T follicular helper cell (primary cell): Measurements from ENCODE around the gene SEMA4D.

Experiments used
- DNase-seq: peaks from one replicate; pipeline ENCODE4 v3.0.0-alpha.2; 2020; ENCODE audit warnings: low read depth

The SEMA4D gene

GRCh38 chr9:89368550-89368949, 129.4 kb downstream of the SEMA4D start:
- DNase-seq, result no peak

GRCh38 chr9:89367726-89368437, 130.0 kb downstream of the SEMA4D start:
- DNase-seq, result no peak

- DNase-seq, result no peak
These were observed 130.6 kb downstream of the SEMA4D start for GRCh38 chr9:89367281-89367680.

GRCh38 chr9:89366711-89367110, 131.2 kb downstream of the SEMA4D start:
- no peak for DNase-seq

GRCh38 chr9:89365532-89365912, 132.4 kb downstream of the SEMA4D start:
- DNase-seq, result no peak

GRCh38 chr9:89364666-89365531, 133.0 kb downstream of the SEMA4D start:
- no peak for DNase-seq

- DNase-seq, result no peak
These were observed 133.8 kb downstream of the SEMA4D start for GRCh38 chr9:89363921-89364665.

- DNase-seq, result no peak
These were observed 134.6 kb downstream of the SEMA4D start for GRCh38 chr9:89363311-89363670.

GRCh38 chr9:89362647-89363310, 135.1 kb downstream of the SEMA4D start:
- no peak for DNase-seq

GRCh38 chr9:89361816-89362646, 135.9 kb downstream of the SEMA4D start:
- DNase-seq, result no peak

GRCh38 chr9:89361031-89361430, 136.9 kb downstream of the SEMA4D start:
- no peak for DNase-seq

- DNase-seq, result no peak
These were observed 137.4 kb downstream of the SEMA4D start for GRCh38 chr9:89360465-89360864.

GRCh38 chr9:89359751-89360261, 138.1 kb downstream of the SEMA4D start:
- no peak for DNase-seq

- DNase-seq, result no peak
These were observed 138.9 kb downstream of the SEMA4D start for GRCh38 chr9:89358985-89359384.

GRCh38 chr9:89358376-89358916, 139.5 kb downstream of the SEMA4D start:
- DNase-seq, result no peak

- DNase-seq, result no peak
These were observed 140.3 kb downstream of the SEMA4D start for GRCh38 chr9:89357331-89358197.

GRCh38 chr9:89356782-89357181, 141.1 kb downstream of the SEMA4D start:
- DNase-seq, result no peak

- DNase-seq, result no peak
These were observed 143.4 kb downstream of the SEMA4D start for GRCh38 chr9:89354471-89354870.

- no peak for DNase-seq
These were observed 143.9 kb downstream of the SEMA4D start for GRCh38 chr9:89353989-89354388.
